PC-9 (cell line): Measurements from ENCODE around the gene KIR2DL4.
"Not testable (repeated sequence)": the region's sequence is repeated elsewhere in the genome, so short reads cannot be mapped to it uniquely, and the experiment has no call there.

Experiments
- CTCF ChIP-seq: fragments of 200-600 bp; sonication (generic); conservative IDR thresholded peaks from 2 replicates; pipeline ENCODE4 v1.6.1; 2017; ENCODE audit warnings: mixed run types, antibody characterized with exemption, mild to moderate bottlenecking, moderate library complexity
- EZH2 ChIP-seq: fragments of 200-600 bp; sonication (generic); IDR thresholded peaks from 2 replicates; pipeline ENCODE4 v1.8.0; 2017; ENCODE audit warnings: antibody characterized with exemption, low read depth

- TF ChIP-seq CTCF, EZH2: not testable (repeated sequence)
Measured at GRCh38 chr19:54859421-54859820, 56.0 kb downstream of the KIR2DL4 start.
